GM12878 (cell line): ENCODE measurements around the gene MPPED1. TPM values are rescaled to one million over a fixed set of nuclear protein-coding genes. Genes with fewer than 3 reads are reported as not detected.

Experiments used
- ATAC-seq: fragments of 200-7000 bp; cut with Tn5 transposase; 3 replicates; pipeline ENCODE4 v1.9.1; 2020; ENCODE audit warnings: mild to moderate bottlenecking, moderate library complexity
- BruUV-seq: library from RNA; stranded (reverse); fragments of 400-500 nt; replicated peaks from 2 replicates; lab custom pipeline; 2021; lab: Mats Ljungman, UMichigan
- CTCF ChIA-PET: fragments of 300-600 bp; sonication (Branson Sonifier 250); formaldehyde crosslinking; extraction: SDS; loops from one replicate; lab custom pipeline; 2021; ENCODE audit warnings: inconsistent platforms; lab: Yijun Ruan, JAX
- POLR2A ChIA-PET: fragments of 350-600 bp; formaldehyde crosslinking; extraction: SDS; loops from one replicate; lab custom pipeline; 2021; ENCODE audit warnings: inconsistent platforms; lab: Charles Lee
- RAD21 ChIA-PET: fragments of 300-600 bp; sonication (Branson Sonifier 250); formaldehyde crosslinking; loops from one replicate; lab custom pipeline; 2023; ENCODE audit warnings: antibody characterized with exemption; ENCODE audit not compliant: unreplicated experiment; lab: Charles Lee
- SMC1A ChIA-PET: fragments of 300-600 bp; sonication (Branson Sonifier 250); formaldehyde crosslinking; loops from one replicate; lab custom pipeline; 2023; ENCODE audit not compliant: unreplicated experiment, uncharacterized antibody; lab: Charles Lee
- DNase-seq: peaks from one replicate; pipeline ENCODE4 v3.0.0-alpha.2; 2011; ENCODE audit warnings: low read depth, low spot score
- FAIRE-seq: peaks from 3 replicates; lab custom pipeline; 2011; peaks lifted over from hg19 to GRCh38; lab: Jason Lieb, UNC
- H2AFZ ChIP-seq: 2 replicates; pipeline ENCODE4 v1.6.0; 2011; ENCODE audit warnings: low read depth, low read length, control low read depth; ENCODE audit not compliant: control insufficient read depth
- H3K27ac ChIP-seq: 2 replicates; pipeline ENCODE4 v1.5.1; 2011; ENCODE audit warnings: control low read depth; ENCODE audit not compliant: control insufficient read depth, insufficient read depth
- H3K27me3 ChIP-seq, 2 experiments: replicated peaks in 1 of 2; 2 replicates each; pipeline versions ENCODE4 v1.6.0 to v1.6.1; 2011; ENCODE audit warnings: low read length in 1 of 2; ENCODE audit not compliant: control insufficient read depth in 2 of 2, insufficient read depth in 2 of 2
- H3K36me3 ChIP-seq, 2 experiments: 2 replicates each; pipeline ENCODE4 v1.5.1; 2011; ENCODE audit warnings: low read length in 1 of 2; ENCODE audit not compliant: control insufficient read depth in 2 of 2, insufficient read depth in 2 of 2
- H3K4me1 ChIP-seq: 2 replicates; pipeline ENCODE4 v1.6.1; 2011; ENCODE audit warnings: mild to moderate bottlenecking, low read length, moderate library complexity, mixed read lengths; ENCODE audit not compliant: control insufficient read depth, insufficient read depth
- H3K4me2 ChIP-seq: 2 replicates; pipeline ENCODE4 v1.6.0; 2011; ENCODE audit warnings: control low read depth; ENCODE audit not compliant: control insufficient read depth, insufficient read depth
- H3K4me3 ChIP-seq: fragments of 200-600 bp; sonication (generic); 2 replicates; pipeline ENCODE4 v1.5.1; 2016
- H3K79me2 ChIP-seq: 2 replicates; pipeline ENCODE4 v1.6.0; 2011; ENCODE audit warnings: low read length; ENCODE audit not compliant: control insufficient read depth, insufficient read depth
- H3K9ac ChIP-seq: 2 replicates; pipeline ENCODE4 v1.8.0; 2011; ENCODE audit warnings: low read length, control low read depth, mixed read lengths; ENCODE audit not compliant: control insufficient read depth, insufficient read depth
- H3K9me3 ChIP-seq: replicated peaks from 3 replicates; pipeline ENCODE4 v1.5.1; 2011; ENCODE audit warnings: mild to moderate bottlenecking, low read length; ENCODE audit not compliant: control insufficient read depth, insufficient read depth
- H4K20me1 ChIP-seq: 2 replicates; pipeline ENCODE4 v1.6.0; 2011; ENCODE audit not compliant: control insufficient read depth, insufficient read depth
- EP300 ChIP-seq, 2 experiments: fragments of 150-350 bp in 1 of 2; IDR thresholded peaks; 2 replicates each; pipeline ENCODE4 v1.6.1; 2011 to 2012; ENCODE audit warnings: low read depth in 2 of 2, low read length in 2 of 2, borderline replicate concordance in 1 of 2, improper control_type of control experiment in 1 of 2, inconsistent platforms in 1 of 2; ENCODE audit not compliant: control insufficient read depth in 1 of 2
- EZH2 ChIP-seq: IDR thresholded peaks from 2 replicates; pipeline ENCODE4 v1.6.1; 2012; ENCODE audit warnings: low read depth, mild to moderate bottlenecking, control low read depth, inconsistent platforms, low read length, borderline replicate concordance; ENCODE audit not compliant: control insufficient read depth
- FOXK2 ChIP-seq: fragments of 450-650 bp; IDR thresholded peaks from 2 replicates; pipeline ENCODE4 v1.6.1; 2017; ENCODE audit warnings: mild to moderate bottlenecking, moderate library complexity
- HDAC6 ChIP-seq: fragments of 200-600 bp; sonication (generic); IDR thresholded peaks from one replicate; pipeline ENCODE4 v1.8.0; 2017; ENCODE audit warnings: antibody characterized with exemption; ENCODE audit not compliant: unreplicated experiment
- KDM1A ChIP-seq: fragments of 200-600 bp; sonication (generic); IDR thresholded peaks from 2 replicates; pipeline ENCODE4 v1.6.1; 2016; ENCODE audit warnings: borderline replicate concordance
- SUZ12 ChIP-seq: fragments of 200-600 bp; sonication (generic); IDR thresholded peaks from one replicate; pipeline ENCODE4 v1.6.1; 2018; ENCODE audit warnings: antibody characterized with exemption, mild to moderate bottlenecking; ENCODE audit not compliant: unreplicated experiment
- TCF3 ChIP-seq: IDR thresholded peaks from 2 replicates; pipeline ENCODE4 v1.6.1; 2012; ENCODE audit warnings: low read depth, mild to moderate bottlenecking, low read length, borderline replicate concordance; ENCODE audit not compliant: insufficient read depth
- ZNF274 ChIP-seq: IDR thresholded peaks from one replicate; pipeline ENCODE4 v1.8.0; 2011; ENCODE audit not compliant: insufficient read length, insufficient read depth
- ZNF592 ChIP-seq: fragments of 450-650 bp; IDR thresholded peaks from 2 replicates; pipeline ENCODE4 v1.6.1; 2017; ENCODE audit warnings: mild to moderate bottlenecking, moderate library complexity
- WGBS: methylation state at CpG from one replicate; pipeline ENCODE4 v1.1.6; 2016; ENCODE audit warnings: low lambda C conversion rate; ENCODE audit not compliant: insufficient replicate concordance, insufficient coverage; ENCODE audit errors: missing lambda C conversion rate; 5-methylcytosine and 5-hydroxymethylcytosine counted together
- in situ Hi-C: fragments of 300-500 bp; cut with MboI; formaldehyde crosslinking; loops from 9 replicates; pipeline ENCODE4 v1.14.3; 2018; ENCODE audit warnings: mixed read lengths
- intact Hi-C: fragments of 100-400 bp; cut with micrococcal nuclease; formaldehyde crosslinking; loops from one replicate; pipeline ENCODE4 v1.14.2; 2022; ENCODE audit not compliant: unreplicated experiment
- polyA plus RNA-seq, 11 experiments: library from polyadenylated mRNA; depleted of rRNA in 4 of 11; unstranded in 6 of 11; stranded (reverse) in 5 of 11; fragments of >200 nt; fragmentation: Nextera tagmentation in 4 of 11; fragmentation: Illumina TruSeq in 1 of 11; extraction: Ambion mirVana in 4 of 11; extraction: Trizol in 1 of 11; gene quantifications; 1 replicate in 1 of 11; 2 replicates in 10 of 11; pipeline versions ENCODE4 v1.2.1 to v1.2.3, GENCODE V29; 2011 to 2016; ENCODE audit warnings: inconsistent platforms in 2 of 11, missing spikeins in 2 of 11, low read depth in 1 of 11
- total RNA-seq, 4 experiments: library from RNA; depleted of rRNA in 3 of 4; stranded (reverse); fragments of >200 nt in 3 of 4; fragmentation: Illumina TruSeq in 1 of 4; extraction: Trizol in 1 of 4; gene quantifications; 2 replicates each; pipeline versions ENCODE4 v1.2.1 to v1.2.3, GENCODE V29; 2013 to 2021
- TF ChIP-seq, protein P1 (sequence below): IDR thresholded peaks from 2 replicates; pipeline ENCODE4 v1.6.1; 2012; ENCODE audit warnings: low read depth, low read length, improper control_type of control experiment

MPPED1 gene
- total and polyA plus RNA-seq, 10 of the 15 experiments (the other 5 are each of a cell fraction or from before 2014, with no cell fraction given): 0.11 TPM; not detected in 9

DNA sequence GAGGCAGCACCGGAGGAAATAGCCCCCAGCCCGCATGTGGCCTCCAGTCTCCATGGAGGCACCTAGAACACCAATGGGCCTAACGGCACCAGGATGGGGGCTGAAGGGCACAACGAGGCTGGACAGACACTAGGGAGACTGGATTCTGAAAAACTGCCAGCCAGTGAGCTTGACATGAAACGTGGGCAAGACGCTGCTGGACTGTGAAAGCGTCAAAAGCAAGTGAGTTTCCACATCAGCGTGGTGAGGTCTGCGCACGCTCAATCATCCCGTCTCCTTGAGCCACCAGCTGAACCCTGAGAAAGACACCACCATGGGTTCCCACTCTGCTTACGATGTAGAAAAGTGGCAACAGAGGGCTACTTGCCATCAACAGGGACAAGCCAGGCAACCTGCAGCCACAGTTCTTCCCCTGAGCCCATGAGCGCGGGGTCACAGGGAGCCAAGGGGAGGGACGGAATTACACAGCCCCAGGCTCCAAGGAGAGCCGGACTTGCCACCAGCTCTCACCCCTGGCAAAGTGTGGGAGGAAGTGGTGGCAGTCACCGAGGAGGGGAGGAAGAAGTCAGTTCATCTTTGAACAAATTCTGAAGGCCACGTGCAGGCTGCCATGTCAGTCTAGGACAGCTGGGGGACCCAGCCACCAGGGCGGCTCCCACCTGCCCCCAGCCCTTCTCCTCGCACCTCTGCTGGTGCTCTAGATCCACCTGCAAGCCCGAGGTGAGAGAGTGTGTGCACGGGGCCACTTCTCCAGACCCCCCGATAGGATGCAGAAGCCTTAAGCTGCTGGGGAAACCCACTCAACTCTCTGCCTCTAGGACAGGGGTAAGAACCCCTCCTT lies 131.1 kb downstream of the MPPED1 start:
- ChIA-PET POLR2A (no interaction called here), RAD21 (no interaction called here), SMC1A (interaction anchor here (0.6 kb wide), 1 partner anchor 87 kb away, joined by 3 read pairs; no protein-coding TSS in a partner anchor), CTCF (no interaction called here)
- 45% methylated on average over 23 of the region's 23 CpGs for WGBS
- DNase-seq (no peak), FAIRE-seq (no peak), ATAC-seq (no peak)
- Histone ChIP-seq H3K9ac (no peak overlapping the region), H3K9me3 (no peaks in the 10 kb centered on the region), H2AFZ (no peak overlapping the region), H3K27ac (no peak overlapping the region), H4K20me1 (no peaks in the 10 kb centered on the region), H3K4me3 (no peak overlapping the region), H3K4me1 (no peaks in the 10 kb centered on the region), H3K36me3 (no peaks in the 10 kb centered on the region), H3K79me2 (no peaks in the 10 kb centered on the region), H3K27me3 (peaks cover 0 to 2% of the 10 kb centered on the region in 2 experiments; a peak in 2 of 4 replicates), H3K4me2 (no peak overlapping the region)
- TF ChIP-seq FOXK2 (no peak), ZNF592 (no peak), TCF3 (no peak), SUZ12 (no peak), EP300 (IDR thresholded peaks at IDR 0.05; ENCODE audit: borderline replicate concordance in 1 of 2, control insufficient read depth in 1 of 2, low read depth in 2 of 2, low read length in 2 of 2) (no peak), EZH2 (no peak), HDAC6 (no peak), KDM1A (no peak), ZNF274 (no peak)
- TF ChIP-seq, protein P1, sequence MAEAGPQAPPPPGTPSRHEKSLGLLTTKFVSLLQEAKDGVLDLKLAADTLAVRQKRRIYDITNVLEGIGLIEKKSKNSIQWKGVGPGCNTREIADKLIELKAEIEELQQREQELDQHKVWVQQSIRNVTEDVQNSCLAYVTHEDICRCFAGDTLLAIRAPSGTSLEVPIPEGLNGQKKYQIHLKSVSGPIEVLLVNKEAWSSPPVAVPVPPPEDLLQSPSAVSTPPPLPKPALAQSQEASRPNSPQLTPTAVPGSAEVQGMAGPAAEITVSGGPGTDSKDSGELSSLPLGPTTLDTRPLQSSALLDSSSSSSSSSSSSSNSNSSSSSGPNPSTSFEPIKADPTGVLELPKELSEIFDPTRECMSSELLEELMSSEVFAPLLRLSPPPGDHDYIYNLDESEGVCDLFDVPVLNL: no peak
- in situ Hi-C loops (no loop called here), intact Hi-C loops (no loop called here)
- no TSS peak for BruUV-seq
